HG02588 (cell line): Measurements from ENCODE around the gene VASP.

Experiments used
- ATAC-seq: cut with Tn5 transposase; IDR thresholded peaks from one replicate; pipeline ENCODE4 v1.9.1; 2021; ENCODE audit warnings: mild to moderate bottlenecking, moderate library complexity; ENCODE audit not compliant: unreplicated experiment

Gene VASP

DNA sequence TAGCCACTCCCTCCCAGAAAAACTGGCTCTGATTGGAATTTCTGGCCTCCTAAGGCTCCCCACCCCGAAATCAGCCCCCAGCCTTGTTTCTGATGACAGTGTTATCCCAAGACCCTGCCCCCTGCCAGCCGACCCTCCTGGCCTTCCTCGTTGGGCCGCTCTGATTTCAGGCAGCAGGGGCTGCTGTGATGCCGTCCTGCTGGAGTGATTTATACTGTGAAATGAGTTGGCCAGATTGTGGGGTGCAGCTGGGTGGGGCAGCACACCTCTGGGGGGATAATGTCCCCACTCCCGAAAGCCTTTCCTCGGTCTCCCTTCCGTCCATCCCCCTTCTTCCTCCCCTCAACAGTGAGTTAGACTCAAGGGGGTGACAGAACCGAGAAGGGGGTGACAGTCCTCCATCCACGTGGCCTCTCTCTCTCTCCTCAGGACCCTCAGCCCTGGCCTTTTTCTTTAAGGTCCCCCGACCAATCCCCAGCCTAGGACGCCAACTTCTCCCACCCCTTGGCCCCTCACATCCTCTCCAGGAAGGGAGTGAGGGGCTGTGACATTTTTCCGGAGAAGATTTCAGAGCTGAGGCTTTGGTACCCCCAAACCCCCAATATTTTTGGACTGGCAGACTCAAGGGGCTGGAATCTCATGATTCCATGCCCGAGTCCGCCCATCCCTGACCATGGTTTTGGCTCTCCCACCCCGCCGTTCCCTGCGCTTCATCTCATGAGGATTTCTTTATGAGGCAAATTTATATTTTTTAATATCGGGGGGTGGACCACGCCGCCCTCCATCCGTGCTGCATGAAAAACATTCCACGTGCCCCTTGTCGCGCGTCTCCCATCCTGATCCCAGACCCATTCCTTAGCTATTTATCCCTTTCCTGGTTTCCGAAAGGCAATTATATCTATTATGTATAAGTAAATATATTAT is 33.3 kb upstream of the VASP start:
- no peak for ATAC-seq

DNA sequence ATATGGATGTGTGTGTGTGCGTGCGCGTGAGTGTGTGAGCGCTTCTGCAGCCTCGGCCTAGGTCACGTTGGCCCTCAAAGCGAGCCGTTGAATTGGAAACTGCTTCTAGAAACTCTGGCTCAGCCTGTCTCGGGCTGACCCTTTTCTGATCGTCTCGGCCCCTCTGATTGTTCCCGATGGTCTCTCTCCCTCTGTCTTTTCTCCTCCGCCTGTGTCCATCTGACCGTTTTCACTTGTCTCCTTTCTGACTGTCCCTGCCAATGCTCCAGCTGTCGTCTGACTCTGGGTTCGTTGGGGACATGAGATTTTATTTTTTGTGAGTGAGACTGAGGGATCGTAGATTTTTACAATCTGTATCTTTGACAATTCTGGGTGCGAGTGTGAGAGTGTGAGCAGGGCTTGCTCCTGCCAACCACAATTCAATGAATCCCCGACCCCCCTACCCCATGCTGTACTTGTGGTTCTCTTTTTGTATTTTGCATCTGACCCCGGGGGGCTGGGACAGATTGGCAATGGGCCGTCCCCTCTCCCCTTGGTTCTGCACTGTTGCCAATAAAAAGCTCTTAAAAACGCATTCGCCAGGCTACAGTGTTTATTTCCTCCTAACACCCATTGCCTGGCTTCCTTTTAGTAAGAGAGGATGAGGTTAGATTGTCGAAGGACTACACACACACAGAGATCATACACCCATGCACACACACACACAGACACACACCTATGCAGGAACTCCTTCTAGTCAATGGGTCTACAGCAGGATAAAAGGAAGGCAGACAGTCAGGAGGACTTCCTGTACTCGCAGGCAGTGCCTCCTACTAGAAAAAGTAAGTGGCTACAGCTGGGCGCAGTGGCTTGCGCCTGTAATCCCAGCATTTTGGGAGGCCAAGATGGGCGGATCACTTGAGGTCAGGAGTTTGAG is 32.4 kb upstream of the VASP start:
- ATAC-seq = no peak

DNA sequence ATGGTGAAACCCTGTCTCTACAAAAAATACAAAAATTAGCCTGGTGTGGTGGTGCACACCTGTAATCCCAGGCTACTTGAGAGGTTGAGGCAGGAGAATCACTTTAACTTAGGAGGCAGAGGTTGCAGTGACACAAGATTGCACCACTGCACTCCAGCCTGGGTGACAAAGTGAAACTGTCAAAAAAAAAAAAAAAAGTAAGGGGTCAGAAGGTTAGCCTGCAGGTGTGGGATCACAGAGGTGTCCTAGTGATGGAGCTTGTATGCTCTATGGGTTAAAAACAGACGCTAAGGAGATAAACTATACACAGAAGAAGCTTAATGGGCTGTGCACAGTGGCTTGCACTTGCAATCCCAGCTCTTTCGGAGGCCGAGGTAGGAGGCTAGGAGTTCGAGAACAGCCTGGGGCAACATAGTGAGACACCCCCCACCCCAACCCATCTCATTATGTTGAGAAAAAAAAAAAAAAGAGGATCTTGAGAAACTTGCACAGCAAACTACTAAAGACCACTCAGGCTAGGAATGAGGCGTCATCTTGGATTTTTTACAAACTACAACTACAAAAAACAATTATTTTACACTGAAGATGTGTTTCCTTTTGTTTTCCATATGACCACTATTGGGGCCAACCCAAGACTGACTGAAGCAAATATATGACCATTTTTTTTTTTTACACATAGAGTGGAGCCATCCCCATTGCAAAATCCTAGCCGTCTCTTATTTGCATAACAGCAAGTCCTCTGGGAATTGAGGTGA is 31.6 kb upstream of the VASP start:
- ATAC-seq = no peak

DNA sequence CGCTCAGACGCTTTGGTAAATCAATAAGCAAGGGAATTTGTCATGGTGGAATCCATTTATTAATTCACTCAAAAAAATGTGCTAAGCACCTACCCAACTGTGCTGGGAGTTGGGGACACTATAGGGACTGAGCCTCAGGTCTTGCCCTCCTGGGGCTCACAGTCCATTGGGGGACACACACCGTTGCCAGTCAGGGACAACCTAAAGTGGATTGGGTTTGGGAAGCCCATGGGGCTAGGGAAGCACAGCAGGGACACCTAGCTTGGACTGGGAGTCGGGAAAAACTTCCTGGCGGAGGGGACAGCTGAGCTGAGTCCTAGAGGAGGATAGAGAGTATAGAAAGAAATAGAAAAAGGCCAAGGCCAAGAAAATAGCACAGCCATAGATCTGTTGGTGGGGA is 31.0 kb upstream of the VASP start:
- ATAC-seq = no peak

DNA sequence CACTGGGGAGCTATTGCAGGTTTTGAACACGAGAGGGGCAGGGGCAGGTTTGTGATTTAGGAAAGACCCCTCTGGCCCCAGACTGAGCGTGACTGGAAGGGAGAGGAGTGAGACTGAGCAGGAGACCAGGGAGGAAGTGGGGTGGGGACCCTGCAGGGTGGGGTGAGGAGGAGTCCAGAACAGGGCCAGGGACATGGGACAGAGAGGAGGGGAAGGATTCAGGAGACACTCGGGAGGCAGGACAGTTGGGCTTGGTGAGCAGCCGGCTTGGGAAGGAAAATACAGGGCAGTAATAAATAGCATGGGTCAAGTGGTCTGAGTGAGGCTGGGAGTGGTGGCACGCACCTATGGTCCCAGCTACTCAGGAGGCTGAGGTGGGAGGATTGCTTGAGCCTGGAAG is 30.1 kb upstream of the VASP start:
- no peak for ATAC-seq

DNA sequence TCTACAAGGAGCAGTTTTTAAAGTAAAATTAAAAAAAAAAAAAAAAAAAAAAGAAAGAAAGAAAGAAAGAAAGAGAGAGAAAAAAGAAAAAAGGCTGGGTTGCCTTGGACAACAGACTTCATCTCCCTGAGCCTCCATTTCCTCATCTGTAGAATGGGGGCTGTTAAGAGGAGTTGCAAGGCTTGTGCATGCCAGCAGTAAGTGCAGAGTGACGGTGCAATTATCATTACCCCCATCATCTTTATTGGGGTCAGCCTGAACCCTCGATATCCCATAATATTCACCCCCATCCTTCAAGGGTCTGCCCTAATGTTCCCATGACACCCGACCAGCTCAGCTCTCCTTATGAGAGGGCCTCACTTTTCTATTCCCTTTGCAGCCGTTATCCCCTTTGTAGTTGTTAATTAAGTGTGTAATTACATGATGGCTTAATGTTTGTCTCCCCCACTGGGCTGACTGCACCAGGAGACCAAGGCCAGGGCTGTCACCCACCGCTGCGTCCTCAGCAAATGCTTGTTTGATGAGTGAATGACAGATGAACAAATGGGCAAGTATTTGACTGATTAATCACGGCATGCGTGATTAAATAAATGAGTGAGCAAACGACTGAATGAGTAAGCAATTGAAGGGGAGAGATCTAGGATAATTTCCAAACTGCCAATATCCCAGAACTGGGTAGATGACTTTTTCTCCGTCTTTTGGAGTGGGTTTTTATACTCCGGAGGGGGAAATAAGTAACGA is 29.4 kb upstream of the VASP start:
- peak; percentile 9 for ATAC-seq

DNA sequence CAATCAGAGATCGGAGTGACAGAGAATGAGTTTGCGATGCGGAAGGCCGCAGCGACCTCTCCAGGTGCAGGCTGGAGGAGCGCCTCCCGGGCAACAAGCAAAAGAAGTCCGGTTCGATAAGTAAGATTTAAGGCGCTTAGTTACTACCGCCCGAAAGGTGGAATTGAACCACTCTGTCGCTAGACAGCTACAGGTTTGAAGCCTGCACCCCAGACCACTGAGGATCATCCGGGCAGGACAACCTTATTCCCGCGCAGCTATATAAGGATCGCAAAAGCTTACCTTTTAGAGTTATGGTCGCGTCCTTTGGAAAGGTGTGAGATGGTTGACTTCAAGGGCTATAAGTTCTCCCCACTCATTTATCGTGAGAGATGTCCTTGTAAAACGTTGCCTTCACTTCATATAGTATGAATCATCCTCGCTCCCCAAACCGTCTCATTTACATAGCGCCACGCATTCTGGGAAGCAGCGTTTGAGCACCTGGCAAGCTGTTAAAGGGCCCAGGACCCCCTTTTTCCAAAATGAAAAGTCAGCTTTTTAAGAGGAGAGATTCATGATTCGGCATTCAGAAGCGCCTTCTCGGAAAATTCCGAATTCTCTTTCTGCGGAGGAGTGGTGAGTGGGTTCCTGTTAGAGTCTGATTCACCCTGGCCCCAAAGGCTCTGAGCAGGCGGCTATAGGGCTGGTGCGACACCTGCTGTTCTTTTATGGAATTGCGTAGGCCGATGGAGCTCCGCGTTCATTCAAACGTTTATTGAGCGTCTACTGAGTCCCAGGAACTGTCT is 28.6 kb upstream of the VASP start:
- peak; percentile 74 for ATAC-seq

DNA sequence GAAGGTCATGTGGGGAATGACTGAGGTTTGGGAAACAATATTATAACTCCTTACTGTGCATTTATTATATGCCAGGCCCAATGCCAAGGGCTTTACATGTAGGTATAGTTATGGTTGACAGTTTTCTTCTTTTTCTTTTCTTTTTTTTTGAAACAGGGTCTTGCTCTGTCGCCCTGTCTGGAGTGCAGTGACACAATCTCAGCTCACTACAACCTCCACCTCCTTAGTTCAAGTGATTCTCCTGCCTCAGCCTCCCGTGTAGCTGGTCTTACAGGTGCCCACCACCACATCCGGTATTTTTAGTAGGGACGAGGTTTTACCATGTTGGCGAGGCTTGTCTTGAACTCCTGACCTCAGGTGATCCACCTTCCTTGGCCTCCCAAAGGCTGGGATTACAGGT is 24.2 kb upstream of the VASP start:
- no peak for ATAC-seq

DNA sequence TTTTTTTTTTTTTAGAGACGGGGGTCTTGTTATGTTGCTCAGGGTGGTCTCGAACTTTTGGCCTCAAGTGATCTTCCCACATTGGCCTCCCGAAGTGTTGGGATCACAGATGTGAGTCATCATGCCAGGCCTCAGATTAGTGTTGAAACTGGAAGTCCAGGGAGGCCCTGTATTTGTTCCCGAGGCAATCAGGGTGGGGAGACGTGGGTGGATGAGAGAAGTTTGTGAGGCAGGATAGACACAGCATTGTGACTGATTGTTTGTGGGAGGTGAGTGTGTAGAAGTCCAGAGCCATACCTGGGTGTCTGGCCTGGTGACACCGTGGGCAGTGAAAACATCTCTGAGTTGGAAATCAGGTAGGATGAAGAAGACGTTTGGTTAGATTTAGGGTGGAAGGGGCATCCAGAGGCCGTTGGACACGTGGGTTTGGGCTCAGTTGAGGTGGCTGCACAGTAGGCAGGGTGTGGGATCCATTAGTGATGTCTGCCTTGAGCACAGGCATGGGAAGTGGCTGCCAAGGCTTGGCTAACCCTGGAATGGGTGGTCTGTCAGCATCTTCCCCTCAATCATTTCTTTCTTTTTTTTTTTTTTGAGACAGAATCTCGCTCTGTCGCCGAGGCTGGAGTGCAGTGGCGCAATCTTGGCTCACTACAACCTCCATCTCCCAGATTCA is 22.9 kb upstream of the VASP start:
- no peak for ATAC-seq

DNA sequence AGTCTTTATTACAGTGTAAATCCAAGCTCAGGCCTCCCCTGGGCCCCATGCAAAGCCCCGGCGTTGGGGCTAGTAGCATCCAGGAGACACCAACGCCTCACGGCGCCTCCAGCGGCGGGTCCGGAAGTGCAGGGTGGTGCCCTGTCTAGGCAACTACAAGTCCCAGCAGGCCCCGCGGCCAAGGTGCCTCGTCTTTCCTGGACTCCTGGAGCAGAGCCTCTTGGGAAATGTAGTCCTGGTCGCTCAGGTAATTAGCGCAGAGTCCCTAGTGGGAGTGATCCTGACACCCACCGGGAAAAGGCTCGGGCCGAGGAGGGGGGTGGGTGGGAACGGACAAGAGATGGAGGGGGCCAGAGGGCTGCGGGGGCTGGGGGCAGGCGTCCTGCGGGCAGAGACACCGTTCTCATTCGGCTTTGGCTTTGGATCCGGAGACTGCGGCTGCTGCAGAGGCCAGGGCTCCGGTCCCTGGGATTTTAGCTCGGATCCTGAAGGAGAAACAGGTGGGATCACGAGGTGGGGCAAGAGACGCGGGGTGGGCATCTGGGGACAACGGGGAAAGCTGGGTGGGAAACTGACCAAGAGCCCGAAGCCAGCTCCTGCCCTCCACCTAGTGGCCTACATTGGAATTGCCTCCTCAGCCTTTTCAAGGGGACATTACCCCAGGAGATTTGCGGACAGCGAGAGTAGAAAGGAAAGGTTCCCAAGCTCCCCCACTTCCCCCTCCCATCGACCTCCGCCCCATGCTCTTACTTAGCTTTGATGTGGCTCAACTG is 21.8 kb upstream of the VASP start:
- ATAC-seq = peak; percentile 81

DNA sequence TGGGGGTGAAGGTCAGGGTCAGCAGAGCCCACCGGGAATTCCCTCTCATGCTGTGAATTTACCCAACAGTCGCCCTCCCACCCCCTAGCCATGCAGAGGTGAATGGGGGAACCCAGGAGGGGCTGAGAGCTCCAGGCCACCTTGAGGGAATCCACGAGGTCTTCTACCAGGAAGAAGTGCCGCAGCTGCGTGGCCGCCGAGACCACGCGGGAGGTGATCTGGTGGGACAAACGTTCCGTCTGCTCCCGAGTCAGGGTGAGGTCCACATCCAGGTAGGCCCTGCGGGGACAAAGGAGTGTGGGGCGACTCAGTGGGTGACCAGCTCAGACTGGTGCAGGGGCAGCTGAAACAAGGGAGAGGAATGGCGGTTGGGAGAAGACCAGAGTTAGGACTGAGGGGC is 18.6 kb upstream of the VASP start:
- no peak for ATAC-seq

DNA sequence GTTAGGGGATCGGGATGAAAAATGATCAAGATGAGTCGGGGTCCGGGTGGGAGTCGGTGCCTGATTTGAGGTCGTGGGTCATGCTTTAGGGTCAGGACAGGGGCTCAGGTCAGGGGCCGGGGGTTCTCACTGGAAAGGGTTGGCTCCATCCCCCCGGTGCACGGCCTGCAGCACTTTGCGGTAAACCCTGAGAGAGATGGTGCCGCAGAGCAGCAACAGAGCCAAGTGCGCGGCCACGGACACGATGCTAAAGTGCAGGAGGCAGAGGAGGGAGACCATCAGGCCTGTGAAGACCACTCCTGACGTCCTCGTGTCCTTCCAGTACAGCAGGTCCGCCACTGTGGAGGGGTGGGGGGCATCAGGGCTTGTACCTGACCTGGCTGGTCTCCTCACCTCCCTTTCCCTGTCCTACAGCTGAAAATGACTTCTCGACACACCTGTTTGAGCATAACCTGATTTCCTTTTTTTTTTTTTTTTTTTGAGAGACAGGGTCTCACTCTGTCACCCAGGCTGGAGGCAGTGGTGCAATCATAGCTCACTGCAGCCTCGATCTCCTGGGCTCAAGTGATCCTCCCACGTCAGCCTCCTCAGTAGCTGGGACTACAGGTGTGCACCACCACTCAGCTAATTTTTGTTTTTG is 17.9 kb upstream of the VASP start:
- ATAC-seq = no peak

DNA sequence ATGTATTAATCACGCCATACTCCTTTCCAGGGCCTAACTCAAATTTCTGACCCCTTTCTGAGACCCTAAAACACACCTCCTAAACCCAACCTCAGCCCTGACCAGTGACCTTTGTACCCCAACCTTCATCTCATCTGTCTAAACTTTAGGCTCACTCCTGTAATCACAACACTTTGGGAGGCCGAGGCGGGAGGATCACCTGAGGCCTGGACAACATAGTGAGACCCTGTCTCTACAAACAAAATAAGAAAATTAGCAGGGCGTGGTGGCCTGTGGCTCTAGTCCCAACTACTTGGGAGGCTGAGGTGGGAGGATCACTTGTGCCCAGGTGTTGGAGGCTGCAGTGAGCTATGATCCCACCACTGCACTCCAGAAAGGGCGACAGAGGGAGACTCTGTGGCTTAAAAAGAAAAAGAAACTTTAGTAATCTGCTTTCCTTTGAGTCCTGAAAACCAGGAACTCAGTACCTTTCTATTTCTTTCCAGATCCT is 15.1 kb upstream of the VASP start:
- no peak for ATAC-seq

DNA sequence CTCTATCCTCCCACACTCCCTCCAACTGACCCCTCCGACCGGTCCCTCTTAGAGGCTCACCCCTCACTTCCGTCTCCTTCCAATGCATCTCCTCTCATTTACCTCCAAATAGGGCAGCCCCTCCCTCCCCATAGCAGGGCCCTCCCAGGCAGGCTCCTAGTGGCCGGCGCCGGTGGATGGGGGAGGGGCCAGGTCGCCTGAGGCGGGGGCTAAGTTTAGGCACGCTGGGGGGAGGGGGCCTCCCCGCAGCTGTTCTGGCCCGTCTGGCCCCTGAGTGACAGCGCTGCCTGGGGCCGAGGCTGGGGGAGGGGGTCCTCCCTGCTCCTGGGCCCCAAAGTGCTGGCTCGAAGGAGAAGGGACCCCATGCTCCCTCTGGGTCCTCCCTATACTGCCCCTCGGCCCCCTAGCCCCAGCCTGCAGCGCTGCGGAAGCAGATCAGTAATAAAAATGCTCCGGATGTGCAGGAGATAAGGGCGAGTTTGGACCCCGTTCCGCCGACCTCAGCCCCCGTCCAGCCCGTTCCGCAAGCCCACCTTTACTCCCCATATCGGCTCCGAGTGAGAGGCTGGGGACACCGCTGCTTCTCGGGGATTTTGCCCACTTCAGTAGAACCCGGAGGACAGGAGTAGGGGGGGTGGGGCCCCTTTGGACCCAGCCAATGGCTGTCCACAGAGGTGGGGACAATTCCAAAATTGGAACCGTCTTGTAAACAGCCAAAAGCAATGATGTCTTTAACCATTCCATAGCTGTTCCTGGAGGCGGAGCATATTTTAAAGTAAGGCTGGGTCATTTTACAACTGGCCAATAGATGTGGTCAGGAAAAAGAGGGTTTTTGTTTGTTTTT is 14.4 kb upstream of the VASP start:
- ATAC-seq = no peak

DNA sequence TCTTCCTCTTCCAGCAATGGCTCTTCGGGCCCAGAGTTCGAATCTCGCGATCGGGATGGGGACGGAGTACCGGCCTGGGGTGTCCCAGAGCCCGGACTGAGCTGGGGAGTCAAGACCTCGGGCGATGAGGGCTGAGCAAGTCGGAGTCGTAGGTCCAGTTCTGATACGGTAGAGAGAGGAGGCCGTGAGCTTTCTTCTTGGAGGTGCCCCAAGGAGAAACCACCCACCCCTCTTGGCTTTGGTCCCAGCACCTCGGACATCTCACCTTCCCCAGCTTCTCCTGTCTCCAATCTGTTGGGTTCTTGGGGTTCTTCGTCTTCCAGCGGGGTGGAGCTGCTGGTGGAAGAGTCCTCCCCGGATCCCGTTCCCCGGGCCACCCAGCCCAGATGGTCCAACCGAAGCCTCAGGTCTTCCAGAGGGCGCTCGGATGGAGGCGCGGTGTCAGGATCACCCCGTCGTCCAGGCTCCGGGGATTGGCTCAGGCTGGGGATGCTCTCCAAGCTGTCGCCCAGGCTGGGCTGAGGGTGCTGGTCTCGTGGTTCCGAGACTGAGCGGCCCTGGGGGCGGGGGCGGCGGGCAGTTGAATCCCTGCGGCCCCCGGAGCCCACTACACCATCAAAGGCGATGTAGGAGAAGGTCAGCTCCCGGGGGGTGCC is 12.9 kb upstream of the VASP start:
- ATAC-seq = no peak

DNA sequence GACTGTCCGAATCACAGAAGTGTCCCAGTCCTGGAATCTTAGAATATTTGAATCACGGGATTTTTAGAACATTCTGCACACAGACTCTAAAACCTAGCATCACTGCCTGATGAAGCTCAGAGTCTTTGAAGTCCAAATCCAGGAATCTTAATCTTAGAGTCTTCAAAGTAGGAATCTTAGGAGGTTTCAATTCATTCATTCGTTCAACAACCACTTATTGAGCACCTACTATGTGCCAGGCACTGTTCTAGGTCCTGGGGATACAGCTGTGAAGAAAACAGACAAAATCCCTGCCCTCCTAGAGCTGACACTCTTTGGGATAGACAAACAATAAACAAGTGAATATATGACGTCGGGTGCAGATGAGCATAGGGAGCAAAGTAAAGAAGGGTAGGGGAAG is 12.1 kb upstream of the VASP start:
- no peak for ATAC-seq
